Measurements from ENCODE around the gene TBC1D22A. TPM values are rescaled to one million over a fixed set of nuclear protein-coding genes. Genes with fewer than 3 reads are reported as not detected.

The TBC1D22A gene
- total RNA-seq, 2 experiments from 2014 or later, result 38.5 to 41.0 TPM

- DNase-seq, result no peak
- Mint-ChIP-seq H3K4me1 (no peaks in the 10 kb centered on the region), H3K27me3 (no peaks in the 10 kb centered on the region), H3K4me3 (no peak overlapping the region), H3K27ac (no peak overlapping the region), H3K36me3 (ENCODE audit: low read depth) (no peaks in the 10 kb centered on the region), H3K9me3 (peaks cover 3% of the 10 kb centered on the region)
- ChIA-PET POLR2A (no interaction called here), CTCF (no interaction called here)
Observed at GRCh38 chr22:47189056-47189916, 426.8 kb downstream of the TBC1D22A start.

GRCh38 chr22:47190276-47190956, 428.0 kb downstream of the TBC1D22A start:
- no peak overlapping the region for H3K4me3 Mint-ChIP-seq
- ChIA-PET POLR2A (no interaction called here), CTCF (no interaction called here)
- H3K9me3 Mint-ChIP-seq, result peaks cover 3% of the 10 kb centered on the region
- H3K27ac Mint-ChIP-seq, result no peak overlapping the region
- DNase-seq, result no peak
- H3K36me3 Mint-ChIP-seq (ENCODE audit: low read depth), result no peaks in the 10 kb centered on the region
- no peaks in the 10 kb centered on the region for H3K4me1 Mint-ChIP-seq
- no peaks in the 10 kb centered on the region for H3K27me3 Mint-ChIP-seq

GRCh38 chr22:47190957-47191670, 428.7 kb downstream of the TBC1D22A start:
- H3K36me3 Mint-ChIP-seq (ENCODE audit: low read depth), result no peaks in the 10 kb centered on the region

GRCh38 chr22:47191671-47192650, 429.5 kb downstream of the TBC1D22A start:
- POLR2A ChIA-PET, result no interaction called here
- Mint-ChIP-seq H3K9me3 (no peaks in the 10 kb centered on the region), H3K4me3 (no peak overlapping the region), H3K36me3 (ENCODE audit: low read depth) (no peaks in the 10 kb centered on the region), H3K27ac (no peak overlapping the region), H3K27me3 (no peaks in the 10 kb centered on the region), H3K4me1 (no peaks in the 10 kb centered on the region)
- no peak for DNase-seq
- CTCF ChIA-PET, result no interaction called here

More at GRCh38 chr22:47190957-47191670, 428.7 kb downstream of the TBC1D22A start:
- no peak for DNase-seq
- H3K27me3 Mint-ChIP-seq, result no peaks in the 10 kb centered on the region
- H3K27ac Mint-ChIP-seq, result no peak overlapping the region
- H3K9me3 Mint-ChIP-seq, result no peaks in the 10 kb centered on the region
- no peaks in the 10 kb centered on the region for H3K4me1 Mint-ChIP-seq
- H3K4me3 Mint-ChIP-seq, result no peak overlapping the region
- ChIA-PET CTCF (no interaction called here), POLR2A (no interaction called here)

- ChIA-PET CTCF (no interaction called here), POLR2A (no interaction called here)
- no peak overlapping the region for H3K4me3 Mint-ChIP-seq
- peak; percentile 16 for DNase-seq
- H3K36me3 Mint-ChIP-seq (ENCODE audit: low read depth), result no peaks in the 10 kb centered on the region
- H3K4me1 Mint-ChIP-seq, result no peaks in the 10 kb centered on the region
- H3K27ac Mint-ChIP-seq, result no peak overlapping the region
- H3K9me3 Mint-ChIP-seq, result no peaks in the 10 kb centered on the region
- no peaks in the 10 kb centered on the region for H3K27me3 Mint-ChIP-seq
Observed at GRCh38 chr22:47192651-47193437, 430.4 kb downstream of the TBC1D22A start.

- Mint-ChIP-seq H3K27me3 (no peaks in the 10 kb centered on the region), H3K36me3 (ENCODE audit: low read depth) (no peaks in the 10 kb centered on the region), H3K9me3 (no peaks in the 10 kb centered on the region), H3K4me3 (no peak overlapping the region), H3K27ac (no peak overlapping the region), H3K4me1 (no peaks in the 10 kb centered on the region)
- ChIA-PET POLR2A (no interaction called here), CTCF (no interaction called here)
- DNase-seq, result peak; percentile 13
Observed at GRCh38 chr22:47193606-47194329, 431.3 kb downstream of the TBC1D22A start.

- H3K27me3 Mint-ChIP-seq, result no peaks in the 10 kb centered on the region
- no peaks in the 10 kb centered on the region for H3K36me3 Mint-ChIP-seq (ENCODE audit: low read depth)
- no peak for DNase-seq
- H3K4me1 Mint-ChIP-seq, result no peaks in the 10 kb centered on the region
- H3K4me3 Mint-ChIP-seq, result no peak overlapping the region
- POLR2A ChIA-PET, result no interaction called here
- no peak overlapping the region for H3K27ac Mint-ChIP-seq
- CTCF ChIA-PET, result no interaction called here
- no peaks in the 10 kb centered on the region for H3K9me3 Mint-ChIP-seq
Observed at GRCh38 chr22:47194476-47195155, 432.2 kb downstream of the TBC1D22A start.

- POLR2A ChIA-PET, result no interaction called here
- H3K4me3 Mint-ChIP-seq, result no peak overlapping the region
- H3K9me3 Mint-ChIP-seq, result no peaks in the 10 kb centered on the region
- no peaks in the 10 kb centered on the region for H3K27me3 Mint-ChIP-seq
- no peak overlapping the region for H3K27ac Mint-ChIP-seq
- peak; percentile 11 for DNase-seq
- H3K36me3 Mint-ChIP-seq (ENCODE audit: low read depth), result no peaks in the 10 kb centered on the region
- H3K4me1 Mint-ChIP-seq, result no peaks in the 10 kb centered on the region
- CTCF ChIA-PET, result no interaction called here
Observed at GRCh38 chr22:47195156-47195483, 432.7 kb downstream of the TBC1D22A start.

- no peak for DNase-seq
- H3K9me3 Mint-ChIP-seq, result no peaks in the 10 kb centered on the region
- H3K4me3 Mint-ChIP-seq, result no peak overlapping the region
- no peaks in the 10 kb centered on the region for H3K36me3 Mint-ChIP-seq (ENCODE audit: low read depth)
- H3K4me1 Mint-ChIP-seq, result no peaks in the 10 kb centered on the region
- POLR2A ChIA-PET, result no interaction called here
- no peak overlapping the region for H3K27ac Mint-ChIP-seq
- H3K27me3 Mint-ChIP-seq, result no peaks in the 10 kb centered on the region
- CTCF ChIA-PET, result no interaction called here
Observed at GRCh38 chr22:47195484-47196165, 433.2 kb downstream of the TBC1D22A start.

GRCh38 chr22:47196166-47196849, 433.9 kb downstream of the TBC1D22A start:
- Mint-ChIP-seq H3K9me3 (no peaks in the 10 kb centered on the region), H3K27ac (no peak overlapping the region), H3K27me3 (no peaks in the 10 kb centered on the region), H3K4me1 (no peaks in the 10 kb centered on the region), H3K36me3 (ENCODE audit: low read depth) (no peaks in the 10 kb centered on the region), H3K4me3 (no peak overlapping the region)
- ChIA-PET POLR2A (no interaction called here), CTCF (no interaction called here)
- DNase-seq, result peak; percentile 9
